Smooth muscle cell (in vitro differentiated cells): Measurements from ENCODE around the gene FSCN2. TPM values are rescaled to one million over a fixed set of nuclear protein-coding genes. Genes with fewer than 3 reads are reported as not detected.

Experiments
- DNase-seq: peaks from one replicate; lab custom pipeline; 2025; ENCODE audit not compliant: unreplicated experiment; lab: John Stamatoyannopoulos, UW
- H2AFZ ChIP-seq: fragments of 200-600 bp; sonication (generic); 2 replicates; pipeline ENCODE4 v1.6.0; 2016; ENCODE audit warnings: antibody characterized with exemption, low read depth, mild to moderate bottlenecking
- H3F3A ChIP-seq: fragments of 200-600 bp; sonication (generic); 2 replicates; pipeline ENCODE4 v1.6.0; 2017; ENCODE audit warnings: antibody characterized with exemption, low read depth
- H3K27ac ChIP-seq: fragments of 200-600 bp; sonication (generic); 2 replicates; pipeline ENCODE4 v1.5.1; 2016; ENCODE audit warnings: low read depth, mild to moderate bottlenecking
- H3K27me3 ChIP-seq: fragments of 200-600 bp; sonication (generic); 2 replicates; pipeline ENCODE4 v1.6.1; 2016; ENCODE audit warnings: low read depth, mild to moderate bottlenecking
- H3K36me3 ChIP-seq: fragments of 200-600 bp; sonication (generic); 2 replicates; pipeline ENCODE4 v1.5.1; 2016; ENCODE audit warnings: low read depth
- H3K4me1 ChIP-seq: fragments of 200-600 bp; sonication (generic); 2 replicates; pipeline ENCODE4 v1.5.1; 2016; ENCODE audit warnings: low read depth
- H3K4me2 ChIP-seq: fragments of 200-600 bp; sonication (generic); 2 replicates; pipeline ENCODE4 v1.6.0; 2016; ENCODE audit warnings: mild to moderate bottlenecking
- H3K4me3 ChIP-seq: fragments of 200-600 bp; sonication (generic); 2 replicates; pipeline ENCODE4 v1.5.1; 2016; ENCODE audit warnings: mild to moderate bottlenecking
- H3K79me2 ChIP-seq: fragments of 200-600 bp; sonication (generic); 2 replicates; pipeline ENCODE4 v1.6.0; 2016; ENCODE audit warnings: low read depth, mild to moderate bottlenecking
- H3K9ac ChIP-seq: fragments of 200-600 bp; sonication (generic); 2 replicates; pipeline ENCODE4 v1.6.0; 2016; ENCODE audit warnings: low read depth
- H3K9me3 ChIP-seq: fragments of 200-600 bp; sonication (generic); replicated peaks from 2 replicates; pipeline ENCODE4 v1.5.1; 2016; ENCODE audit warnings: low read depth
- H4K20me1 ChIP-seq: fragments of 200-600 bp; sonication (generic); 2 replicates; pipeline ENCODE4 v1.6.0; 2016; ENCODE audit warnings: low read depth
- CTCF ChIP-seq: fragments of 200-600 bp; sonication (generic); IDR thresholded peaks from 2 replicates; pipeline ENCODE4 v1.5.1; 2017; ENCODE audit warnings: borderline replicate concordance, mild to moderate bottlenecking, antibody characterized with exemption; ENCODE audit not compliant: insufficient read depth, poor library complexity, severe bottlenecking
- WGBS: methylation state at CpG from one replicate; pipeline ENCODE4 v1.1.7; 2016; ENCODE audit warnings: low lambda C conversion rate; 5-methylcytosine and 5-hydroxymethylcytosine counted together
- polyA plus RNA-seq: library from polyadenylated mRNA; unstranded; fragments of >200 nt; fragmentation: Nextera tagmentation; extraction: Ambion mirVana; gene quantifications from 2 replicates; pipeline ENCODE4 v1.2.1, GENCODE V29; 2016
- total RNA-seq: library from RNA; depleted of rRNA; stranded (reverse); fragments of >200 nt; gene quantifications from 2 replicates; pipeline ENCODE4 v1.2.3, GENCODE V29; 2014

Gene FSCN2
- total and polyA plus RNA-seq, 2 experiments from 2014 or later = 0.63 to 0.72 TPM

DNA sequence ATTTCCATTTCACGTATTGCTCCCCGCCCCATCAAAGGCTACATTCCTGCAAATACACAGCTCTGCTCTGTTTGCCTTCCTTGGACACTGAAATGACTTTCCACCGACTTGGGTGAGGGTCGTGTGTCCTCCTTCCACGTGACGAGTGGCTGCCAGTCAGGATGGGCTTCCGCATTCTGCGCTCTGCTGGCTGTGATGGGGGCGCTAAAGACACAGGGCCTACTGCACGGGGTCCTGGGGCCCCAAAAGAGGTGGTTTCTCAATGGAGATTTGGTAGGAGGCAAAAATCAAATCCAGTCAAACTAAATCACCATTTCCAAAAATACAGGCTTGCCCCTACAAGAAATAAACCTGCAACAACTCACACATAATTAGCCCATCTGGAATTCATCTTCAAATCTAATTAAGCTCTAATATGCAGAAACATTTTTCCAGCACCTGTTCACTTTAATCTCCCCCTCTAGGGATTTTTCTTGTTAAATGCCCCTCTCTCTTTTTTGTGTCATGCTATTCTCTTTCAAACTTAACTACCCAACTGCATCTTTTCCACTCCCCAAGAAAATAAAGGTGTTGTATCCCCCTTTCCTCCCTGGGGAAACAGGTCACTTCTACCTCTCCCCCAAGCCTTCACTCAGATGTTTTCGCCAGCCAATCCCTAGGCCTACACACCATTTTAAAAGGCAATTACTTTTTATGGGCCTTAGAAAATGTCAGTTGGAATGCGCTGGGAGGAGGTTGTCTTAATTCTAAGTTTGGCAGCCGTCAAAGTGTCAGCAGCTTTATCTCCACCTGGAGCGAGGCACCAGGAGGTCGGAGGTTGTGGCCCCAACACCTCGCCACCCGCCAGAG lies 45.8 kb downstream of the FSCN2 start:
- Histone ChIP-seq H4K20me1 (peaks cover 33% of the 10 kb centered on the region), H3K36me3 (no peaks in the 10 kb centered on the region), H3K79me2 (peaks cover 33% of the 10 kb centered on the region), H3K27me3 (no peaks in the 10 kb centered on the region), H3K9ac (no peak overlapping the region), H3K4me3 (no peak overlapping the region), H2AFZ (no peak overlapping the region), H3K4me2 (no peak overlapping the region), H3K4me1 (peaks cover 11% of the 10 kb centered on the region), H3K27ac (no peak overlapping the region), H3K9me3 (no peaks in the 10 kb centered on the region), H3F3A (peaks cover 14% of the 10 kb centered on the region)
- 78% methylated on average over 17 of the region's 17 CpGs for WGBS
- no peak for TF ChIP-seq CTCF
- DNase-seq = no peak

DNA sequence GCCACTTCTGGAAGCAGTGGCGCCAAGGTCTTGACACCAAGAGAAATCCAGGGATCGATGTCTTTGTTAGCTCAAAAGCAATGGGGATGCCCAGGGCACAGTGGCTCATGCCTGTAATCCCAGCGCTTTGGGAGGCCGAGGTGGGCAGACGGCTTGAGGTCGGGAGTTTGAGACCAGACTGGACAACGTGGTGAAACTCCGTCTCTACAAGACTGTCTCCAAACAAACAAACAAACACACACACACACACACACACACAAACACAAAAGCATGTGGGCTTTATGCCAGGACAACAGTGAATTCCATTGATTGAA lies 46.4 kb downstream of the FSCN2 start:
- WGBS = 85% methylated on average over 8 of the region's 8 CpGs
- Histone ChIP-seq H3K36me3 (no peaks in the 10 kb centered on the region), H3K4me2 (no peak overlapping the region), H4K20me1 (peaks cover 39% of the 10 kb centered on the region), H3K79me2 (peaks cover 33% of the 10 kb centered on the region), H3F3A (peaks cover 9% of the 10 kb centered on the region), H3K9me3 (no peaks in the 10 kb centered on the region), H2AFZ (no peak overlapping the region), H3K4me3 (no peak overlapping the region), H3K4me1 (peaks cover 11% of the 10 kb centered on the region), H3K9ac (no peak overlapping the region), H3K27ac (no peak overlapping the region), H3K27me3 (no peaks in the 10 kb centered on the region)
- no peak for TF ChIP-seq CTCF
- DNase-seq = no peak

GRCh38 chr17:81575836-81576235 lies 47.7 kb downstream of the FSCN2 start:
- Histone ChIP-seq H3F3A (peaks cover 7% of the 10 kb centered on the region), H3K4me3 (no peak overlapping the region), H2AFZ (no peak overlapping the region), H3K27me3 (no peaks in the 10 kb centered on the region), H3K4me1 (peaks cover 11% of the 10 kb centered on the region), H3K27ac (peak overlapping the region; percentile 68), H3K4me2 (peak overlapping the region; percentile 38), H4K20me1 (peaks cover 52% of the 10 kb centered on the region), H3K9ac (no peak overlapping the region), H3K79me2 (peaks cover 33% of the 10 kb centered on the region), H3K36me3 (no peaks in the 10 kb centered on the region), H3K9me3 (no peaks in the 10 kb centered on the region)
- WGBS = 93% methylated on average over 3 of the region's 3 CpGs
- no peak for DNase-seq
- no peak for TF ChIP-seq CTCF
